SKM-1 (cell line): Measurements from ENCODE around the gene RCOR2.
"Not testable (repeated sequence)": the region's sequence is repeated elsewhere in the genome, so short reads cannot be mapped to it uniquely, and the experiment has no call there.

Source experiments
- DNase-seq: peaks from one replicate; lab custom pipeline; 2025; ENCODE audit not compliant: unreplicated experiment; lab: John Stamatoyannopoulos, UW

RCOR2 gene

DNA sequence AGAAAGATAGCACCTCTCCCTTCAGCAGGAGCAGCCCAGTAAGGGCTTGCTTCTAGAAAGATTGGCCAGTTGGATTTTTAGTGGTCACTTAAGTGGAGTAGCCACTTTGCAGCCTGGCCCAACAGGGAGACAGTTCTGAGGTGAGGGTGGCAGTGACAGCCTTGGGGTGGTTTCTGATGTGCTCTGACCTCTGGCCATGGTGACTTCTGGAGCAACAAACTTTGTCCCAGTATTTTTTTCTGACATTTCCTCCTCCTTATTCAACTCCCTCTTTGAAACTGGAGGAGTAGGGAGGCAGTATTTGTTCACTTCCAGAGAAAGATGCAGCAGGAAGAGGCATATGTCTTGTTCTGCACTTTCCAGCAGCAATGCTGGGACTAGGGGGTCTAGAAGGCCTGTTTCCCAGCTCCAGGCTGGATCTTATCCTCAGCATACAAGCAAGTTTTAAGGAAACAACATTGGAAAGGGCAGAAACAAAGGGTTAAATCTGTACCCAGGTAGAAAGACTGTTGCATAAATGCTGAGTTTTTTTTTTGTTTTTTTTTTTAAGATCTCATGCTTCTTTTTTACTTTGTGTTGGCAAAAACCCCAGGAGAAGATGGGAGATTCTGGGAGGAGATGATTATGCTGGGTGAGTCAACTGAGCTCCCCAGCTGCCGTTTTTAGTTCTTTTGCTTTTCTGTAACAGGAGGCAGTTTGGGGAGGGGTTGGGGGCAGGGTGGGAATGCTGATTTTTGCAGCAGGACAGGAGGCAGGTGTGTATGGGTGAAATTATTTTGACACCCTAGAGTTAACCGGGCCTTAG lies 37.2 kb downstream of the RCOR2 start:
- no peak for DNase-seq

DNA sequence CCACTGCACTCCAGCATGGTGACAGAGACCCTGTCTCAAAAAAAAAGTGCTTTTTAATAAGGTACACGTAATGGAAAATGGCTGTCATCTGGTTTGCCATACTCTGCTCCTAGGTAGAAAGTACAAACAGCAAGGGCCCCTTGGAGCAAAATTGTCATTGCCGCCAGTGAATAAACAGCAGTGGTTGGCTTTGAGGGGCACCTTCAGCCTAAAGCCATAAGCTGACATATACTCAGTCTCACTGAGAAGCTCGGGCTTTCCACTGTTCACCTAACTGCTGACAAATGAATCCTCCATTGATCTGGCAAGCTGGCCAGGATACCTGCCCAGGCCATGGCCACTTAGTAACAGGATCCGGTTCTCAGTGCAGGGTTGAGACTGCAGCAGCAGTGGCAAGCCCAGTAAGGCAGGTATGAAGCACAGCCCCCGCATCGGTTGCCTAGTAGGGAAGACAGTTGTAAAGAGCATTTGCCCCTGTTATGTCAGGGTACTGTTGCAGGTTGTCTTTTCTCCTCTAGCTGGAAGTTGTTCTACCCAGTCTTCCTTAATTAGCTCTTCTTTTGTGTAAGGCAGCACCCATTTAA lies 39.2 kb downstream of the RCOR2 start:
- no peak for DNase-seq

DNA sequence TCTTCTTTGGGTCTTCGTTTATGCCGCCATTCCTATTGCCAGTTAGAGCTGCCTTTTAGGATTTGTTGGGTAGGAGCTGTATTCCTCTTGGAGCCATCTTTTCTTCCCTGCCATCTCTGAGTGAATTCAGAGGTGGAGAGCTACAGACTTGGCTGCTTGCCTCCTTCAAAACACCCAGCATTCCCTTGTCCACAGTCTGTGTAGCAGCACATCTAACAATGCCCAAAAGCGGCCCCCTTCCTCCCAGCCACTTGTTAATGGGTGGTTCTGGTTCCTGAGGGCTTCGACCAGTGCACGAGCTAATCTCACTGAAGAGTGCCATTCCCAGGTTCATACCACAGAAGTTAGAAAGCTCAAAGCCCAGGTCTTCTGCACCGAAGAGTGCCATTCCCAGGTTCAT lies 40.3 kb downstream of the RCOR2 start:
- no peak for DNase-seq

DNA sequence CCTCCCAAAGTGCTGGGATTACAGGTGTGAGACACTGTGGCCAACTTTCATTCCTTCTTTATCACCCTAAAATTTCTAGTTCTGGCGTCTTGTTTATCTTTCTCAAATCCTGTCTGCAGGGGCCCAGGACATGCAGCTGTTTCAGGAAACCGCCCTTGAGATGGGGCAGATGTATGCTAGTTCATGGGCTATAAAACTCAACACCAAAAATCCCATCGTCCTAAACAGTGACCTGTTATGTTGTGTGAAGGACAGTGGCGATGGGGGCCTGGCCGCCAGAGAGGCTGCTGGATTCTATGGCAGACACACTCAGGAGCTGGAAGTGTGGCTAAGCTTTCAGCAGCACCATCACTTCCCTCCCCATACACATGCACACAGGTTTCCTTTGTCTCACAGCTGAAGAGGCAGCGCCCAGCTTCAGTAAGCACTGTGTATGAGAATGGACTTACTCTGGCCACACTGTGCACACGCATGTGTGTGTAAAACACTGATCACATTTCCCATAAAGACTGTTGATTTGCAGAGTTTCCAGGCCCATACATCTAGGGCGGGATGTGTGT lies 41.4 kb downstream of the RCOR2 start:
- no peak for DNase-seq

DNA sequence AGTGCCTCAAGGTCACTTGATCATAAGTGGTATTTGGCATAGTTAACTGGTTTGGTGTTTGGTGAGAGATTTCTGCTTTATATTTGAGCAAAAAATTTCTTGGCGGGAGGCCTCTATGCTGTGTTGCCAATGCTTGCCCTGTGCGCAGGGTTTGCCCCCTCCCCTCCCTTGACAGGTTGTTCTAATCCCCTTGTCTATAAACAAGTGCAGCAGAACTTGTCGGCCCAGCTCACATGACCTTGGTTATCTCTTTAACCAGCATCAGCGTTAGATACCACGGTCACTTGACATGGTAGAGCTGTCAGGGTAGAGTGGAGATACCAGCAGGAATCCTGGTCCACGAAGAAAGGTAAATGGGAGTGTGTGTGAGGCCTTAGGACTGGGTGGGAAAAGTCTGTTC lies 42.5 kb downstream of the RCOR2 start:
- DNase-seq: no peak

DNA sequence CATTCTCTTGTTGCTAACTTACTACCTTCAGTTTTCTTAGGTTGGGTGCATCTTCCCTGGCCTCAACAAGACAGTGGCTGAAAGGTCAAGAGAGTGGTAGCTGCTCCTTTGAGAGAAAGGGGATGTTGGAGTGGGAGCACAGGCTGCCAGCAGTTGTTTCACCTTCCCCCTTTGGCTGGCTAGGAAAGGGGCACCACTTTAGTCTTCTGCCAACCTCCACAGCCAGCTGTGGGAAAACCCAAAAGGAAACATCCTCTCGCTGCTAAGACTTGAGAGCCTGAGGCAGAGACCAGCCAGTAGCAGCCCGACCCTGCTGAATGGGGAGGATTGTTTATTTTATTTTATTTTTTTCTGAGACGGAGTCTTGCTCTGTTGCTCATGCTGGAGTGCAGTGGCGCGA lies 43.7 kb downstream of the RCOR2 start:
- DNase-seq: no peak

DNA sequence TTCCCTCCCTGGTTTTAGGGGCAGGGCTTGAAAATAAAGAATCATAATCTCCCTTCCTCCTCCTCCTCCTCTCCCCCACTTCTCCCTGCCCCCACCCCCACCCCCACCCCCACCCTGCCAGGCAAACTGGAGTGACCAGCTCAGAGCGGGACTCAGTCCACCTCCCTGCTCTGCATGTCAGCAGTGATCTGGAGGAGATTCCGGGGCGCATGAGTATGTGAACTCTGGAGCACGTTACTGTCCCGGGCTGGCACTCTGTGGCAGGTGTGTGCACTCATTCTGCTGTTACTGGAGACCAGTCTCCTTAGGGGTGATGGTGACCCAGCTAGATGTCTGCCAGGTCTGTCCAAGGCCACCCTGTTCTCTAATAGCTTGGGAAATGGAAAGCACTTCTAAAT lies 44.2 kb downstream of the RCOR2 start:
- no peak for DNase-seq

DNA sequence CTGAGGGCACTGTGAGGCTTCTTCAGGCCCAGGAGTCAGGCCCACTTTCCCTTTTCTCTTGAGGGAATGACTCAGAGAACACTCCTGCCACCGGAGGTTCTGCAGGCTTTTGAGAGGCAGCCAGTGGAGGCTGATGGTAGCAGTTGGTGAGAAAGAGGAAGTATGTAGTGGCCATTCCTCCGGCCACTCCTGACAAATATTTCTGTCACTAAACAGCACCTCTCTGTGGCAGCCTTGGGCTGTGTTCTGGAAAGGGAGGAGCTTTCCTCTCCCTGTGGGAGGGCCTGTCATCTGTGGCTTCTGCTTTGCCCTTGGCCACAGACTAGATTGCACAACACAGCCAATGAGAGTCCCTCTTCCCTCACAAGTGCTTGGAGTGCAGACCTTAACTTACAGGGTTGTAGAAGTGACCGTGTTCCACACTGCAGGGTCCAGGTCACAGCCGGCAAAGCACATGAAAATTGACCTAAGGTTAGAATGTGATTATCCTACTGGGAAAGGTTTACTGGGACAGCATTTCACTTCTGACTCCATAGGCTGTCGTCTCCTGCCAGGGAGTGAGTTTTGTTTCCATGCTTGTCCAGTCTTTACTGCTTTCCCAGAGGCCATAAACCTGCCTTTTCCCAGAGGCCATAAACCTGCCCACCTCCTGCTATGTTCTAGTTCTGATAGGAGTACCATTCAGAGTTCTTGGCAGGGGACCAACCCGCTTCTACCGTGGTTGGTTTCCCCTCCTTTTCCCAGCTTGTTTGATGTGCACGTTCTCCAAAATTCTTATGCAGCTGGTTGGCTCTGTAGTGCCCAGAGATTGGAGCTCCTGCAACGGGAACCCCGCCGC lies 44.8 kb downstream of the RCOR2 start:
- DNase-seq: peak; percentile 99

DNA sequence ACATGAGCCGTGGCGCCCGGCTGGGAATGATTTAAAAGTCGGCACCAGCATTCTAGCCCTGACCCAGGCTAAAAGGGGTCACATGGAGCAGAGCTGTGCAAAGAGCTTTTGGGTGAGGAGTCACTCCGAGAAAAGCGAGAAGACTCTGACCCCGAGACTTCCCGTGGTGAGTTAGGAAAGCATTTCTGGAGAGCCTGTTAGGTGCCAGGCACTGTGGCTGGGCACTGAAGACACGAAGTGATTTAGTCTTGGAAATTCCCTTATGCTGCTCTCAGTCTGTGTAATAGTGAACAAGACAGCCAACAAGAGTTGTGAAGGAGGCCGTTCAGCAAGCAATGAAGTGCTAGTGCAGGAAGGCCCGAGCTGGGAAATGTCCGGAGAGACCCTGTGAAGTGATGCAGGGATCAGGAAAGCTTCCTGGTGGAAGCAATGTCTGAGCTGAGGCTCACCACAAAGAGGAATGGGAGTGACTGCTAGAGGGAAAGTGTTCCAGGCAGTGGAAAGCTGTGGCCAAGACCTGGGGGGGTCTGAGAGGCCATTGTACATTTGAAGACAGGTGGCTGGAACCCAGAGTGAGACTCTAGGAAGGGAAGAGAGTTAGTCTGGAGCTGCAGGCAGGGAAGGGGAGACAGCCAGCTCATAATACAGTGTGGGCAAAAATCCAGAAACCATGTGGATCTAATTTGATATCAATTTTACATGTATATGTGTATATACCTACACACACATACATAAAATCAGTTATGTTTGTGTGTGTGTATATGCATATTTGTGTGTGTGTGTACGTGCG lies 46.4 kb downstream of the RCOR2 start:
- DNase-seq: no peak

DNA sequence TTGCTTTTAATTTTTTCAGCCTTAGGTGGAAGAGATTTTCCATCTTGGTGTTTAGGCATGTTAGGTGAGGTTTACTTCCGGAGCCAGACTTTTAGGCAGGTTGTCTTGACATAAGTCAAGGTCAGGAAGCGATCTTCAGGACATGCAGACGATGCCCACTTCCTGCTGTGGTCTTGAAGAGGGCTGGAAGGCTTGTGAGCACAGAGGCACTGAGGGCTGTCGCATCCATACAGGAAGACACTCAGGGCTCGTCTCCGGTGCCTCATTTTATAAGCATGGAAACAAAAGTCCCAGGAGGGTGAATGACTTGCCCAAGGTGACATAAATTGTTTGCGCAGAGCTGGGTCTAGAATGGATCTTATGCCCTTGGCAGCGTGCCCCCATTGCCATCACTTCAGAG lies 47.3 kb downstream of the RCOR2 start:
- DNase-seq: no peak

DNA sequence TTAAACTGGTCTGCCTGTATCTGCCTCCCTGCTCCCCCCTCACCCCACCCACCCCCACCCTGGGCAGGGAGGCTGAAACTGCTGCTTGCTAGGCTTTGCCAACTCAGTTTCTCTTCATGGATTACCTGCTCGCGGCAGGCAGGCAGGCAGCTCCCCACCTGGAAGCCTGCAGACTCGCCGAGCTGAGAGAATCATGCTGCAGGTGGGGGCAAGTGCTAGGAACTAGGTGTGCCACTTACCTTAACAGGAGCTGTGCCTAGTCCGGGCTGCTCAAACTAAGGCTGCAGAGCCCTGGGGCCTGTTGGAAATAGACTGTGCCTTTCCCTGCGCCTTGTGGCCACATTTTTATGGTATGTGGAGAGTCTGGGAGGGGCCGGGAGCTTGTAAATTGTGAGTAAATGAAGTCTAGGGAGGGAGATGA lies 47.8 kb downstream of the RCOR2 start:
- no peak for DNase-seq

DNA sequence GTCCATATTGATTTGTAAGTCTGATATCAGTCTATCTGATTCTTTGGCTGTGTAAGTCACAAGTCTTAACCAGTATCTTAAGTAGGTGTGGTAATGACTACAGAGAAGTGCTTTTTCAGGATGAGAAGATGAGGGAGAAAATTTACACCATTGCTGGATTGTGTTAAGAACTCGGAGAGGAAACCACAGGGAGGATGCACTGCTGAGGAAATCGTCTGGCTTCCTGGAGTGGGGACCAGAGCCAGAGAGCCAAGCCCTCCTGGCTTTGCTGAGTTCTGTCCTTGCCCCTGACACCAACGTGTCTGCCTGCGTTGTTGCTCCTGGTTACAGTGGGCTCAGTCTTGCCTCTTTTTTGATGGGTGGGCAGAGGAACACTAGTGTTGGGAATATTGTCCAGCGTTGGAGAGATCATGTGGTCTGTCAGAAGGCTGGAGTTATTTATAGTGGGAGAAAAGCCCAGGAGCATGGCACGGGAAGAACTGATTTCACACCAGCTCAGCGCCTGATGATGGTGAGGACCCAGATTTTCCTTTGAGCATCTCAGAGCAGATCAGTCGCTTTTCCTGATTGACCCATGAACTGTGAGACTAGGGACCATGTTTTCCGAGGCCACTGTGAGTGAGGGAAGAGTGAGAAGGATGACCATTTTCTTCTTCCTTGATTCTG lies 48.4 kb downstream of the RCOR2 start:
- peak; percentile 31 for DNase-seq

DNA sequence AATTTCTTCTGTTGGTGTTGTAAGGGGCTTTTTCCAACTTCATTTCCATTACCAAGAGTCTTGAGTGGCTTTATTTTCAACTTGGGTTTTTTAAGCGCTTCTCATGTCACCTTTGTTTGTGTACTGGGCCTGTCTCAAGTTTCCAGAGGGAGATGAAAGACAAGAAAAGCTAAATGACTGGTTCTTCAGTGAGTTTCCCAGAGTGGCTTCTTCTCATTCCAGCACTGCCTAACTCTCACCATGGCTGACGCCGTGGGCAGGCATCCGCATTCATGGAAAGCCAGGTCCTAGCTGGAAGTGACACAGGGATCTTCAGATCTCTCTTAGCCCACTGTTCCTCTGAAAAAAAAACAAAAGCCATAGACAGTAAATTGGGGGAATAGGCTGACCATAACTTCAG lies 49.5 kb downstream of the RCOR2 start:
- no peak for DNase-seq

DNA sequence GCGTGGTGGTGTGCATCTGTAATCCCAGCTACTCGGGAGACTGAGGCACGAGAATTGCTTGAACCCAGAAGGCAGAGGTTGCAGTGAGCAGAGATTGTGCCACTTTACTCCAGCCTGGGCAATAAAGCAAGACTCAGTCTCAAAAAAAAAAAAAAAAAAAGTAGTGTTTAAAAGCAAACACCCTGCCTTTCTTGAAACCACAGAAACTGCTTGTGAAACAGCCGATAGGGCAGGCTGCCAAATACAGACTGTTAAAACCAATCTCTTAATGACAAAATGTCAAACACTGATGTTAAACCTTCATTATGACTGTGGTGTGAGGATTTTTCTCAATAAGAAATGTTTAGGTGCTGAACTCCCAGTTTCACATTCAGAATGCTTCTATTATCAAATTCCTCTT lies 50.8 kb downstream of the RCOR2 start:
- DNase-seq: peak; percentile 38

DNA sequence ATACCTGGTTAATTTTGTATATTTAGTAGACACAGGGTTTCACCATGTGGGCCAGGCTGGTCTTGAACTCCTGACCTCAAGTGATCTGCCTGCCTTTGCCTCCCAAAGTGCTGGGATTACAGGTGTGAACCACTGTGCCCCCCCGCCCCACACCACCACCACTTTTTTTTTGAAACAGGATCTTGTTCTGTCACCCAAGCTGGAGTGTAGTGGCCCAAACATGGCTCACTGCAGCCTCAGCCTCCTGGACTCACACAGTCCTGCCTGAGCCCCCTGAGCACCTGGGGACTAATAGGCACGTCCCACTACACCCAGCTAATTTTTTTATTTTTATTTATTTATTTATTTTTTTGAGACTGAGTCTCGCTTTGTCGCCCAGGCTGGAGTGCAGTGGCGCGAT lies 53.3 kb downstream of the RCOR2 start:
- DNase-seq: not testable (repeated sequence)

DNA sequence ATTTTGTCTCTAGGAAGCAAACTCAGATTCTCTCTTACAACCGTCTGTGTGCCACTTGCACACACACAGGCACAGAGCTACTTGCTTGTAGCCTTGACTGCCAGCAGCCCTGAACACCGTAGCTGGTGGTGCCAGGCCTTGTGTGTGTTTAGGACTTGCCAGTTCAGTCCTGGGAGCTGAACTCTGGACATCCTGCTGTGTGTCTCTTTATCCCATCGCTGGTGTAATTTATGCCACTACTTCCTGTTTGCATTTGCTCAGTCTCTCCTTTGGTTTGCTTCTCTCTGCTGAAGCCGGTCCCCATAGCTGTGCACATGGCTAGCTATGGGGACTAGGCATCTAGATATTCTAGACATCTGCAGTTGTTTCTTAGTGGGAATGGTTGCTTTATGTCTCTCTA lies 54.0 kb downstream of the RCOR2 start:
- peak; percentile 21 for DNase-seq
